Measurements from ENCODE around the gene IGF2BP2. TPM values are rescaled to one million over a fixed set of nuclear protein-coding genes. Genes with fewer than 3 reads are reported as not detected.

Gene IGF2BP2
- total and polyA plus RNA-seq, 9 of the 15 experiments (the other 6 are each of a cell fraction or from before 2014, with no cell fraction given): 3.2 to 59.6 (median 30.5) TPM

GRCh38 chr3:185825639-185826481 is 1.0 kb upstream of the IGF2BP2 start (continued):
- no peak for TF ChIP-seq NR4A1 (CRISPR knock-in tag; IDR thresholded peaks at IDR 0.05)
- no peak; the same call in 1 of the 2 replicates for TF ChIP-seq NR4A1 (tag; IDR thresholded peaks at IDR 0.05)
- no peak for TF ChIP-seq TRIM24 (IDR thresholded peaks at IDR 0.05)
- no peak for TF ChIP-seq DEAF1 (CRISPR knock-in tag; IDR thresholded peaks at IDR 0.05)
- no peak for TF ChIP-seq SLC30A9 (CRISPR knock-in tag; IDR thresholded peaks at IDR 0.05)
- peak; percentile 66 for TF ChIP-seq ARID4B (CRISPR knock-in tag; IDR thresholded peaks at IDR 0.05)
- TF ChIP-seq KLF10 (CRISPR knock-in tag; IDR thresholded peaks at IDR 0.05): no peak
- TF ChIP-seq VEZF1 (CRISPR knock-in tag; IDR thresholded peaks at IDR 0.05): no peak
